Hepatic stellate cell (primary cell): ENCODE measurements around the gene RMND5A.
"Not testable (repeated sequence)": the region's sequence is repeated elsewhere in the genome, so short reads cannot be mapped to it uniquely, and the experiment has no call there.

Experiments
- DNase-seq: peaks from one replicate; pipeline ENCODE4 v3.0.0; 2011; ENCODE audit warnings: low spot score

The RMND5A gene

GRCh38 chr2:86714579-86715173, 5.4 kb upstream of the RMND5A start:
- not testable (repeated sequence) for DNase-seq

DNA sequence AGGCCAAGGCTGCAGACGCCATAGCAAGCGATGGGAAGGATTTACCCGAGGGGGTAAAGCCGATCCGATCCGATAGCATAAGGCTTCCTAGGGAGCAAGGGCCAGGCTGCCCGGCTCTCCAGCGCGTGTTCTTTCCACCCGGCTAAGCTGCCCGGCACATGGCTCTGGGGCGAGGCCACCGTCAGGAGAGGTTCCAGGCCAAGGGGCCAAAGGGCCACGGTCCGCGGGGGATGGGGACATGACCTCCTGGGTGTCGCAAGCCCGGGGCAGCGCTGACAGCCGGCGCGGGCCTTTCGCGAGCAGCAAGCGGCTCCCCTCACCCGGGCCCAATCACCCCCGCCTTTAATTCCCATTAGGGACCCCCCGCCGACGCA, 841 bp upstream of the RMND5A start:
- DNase-seq, result not testable (repeated sequence)

DNA sequence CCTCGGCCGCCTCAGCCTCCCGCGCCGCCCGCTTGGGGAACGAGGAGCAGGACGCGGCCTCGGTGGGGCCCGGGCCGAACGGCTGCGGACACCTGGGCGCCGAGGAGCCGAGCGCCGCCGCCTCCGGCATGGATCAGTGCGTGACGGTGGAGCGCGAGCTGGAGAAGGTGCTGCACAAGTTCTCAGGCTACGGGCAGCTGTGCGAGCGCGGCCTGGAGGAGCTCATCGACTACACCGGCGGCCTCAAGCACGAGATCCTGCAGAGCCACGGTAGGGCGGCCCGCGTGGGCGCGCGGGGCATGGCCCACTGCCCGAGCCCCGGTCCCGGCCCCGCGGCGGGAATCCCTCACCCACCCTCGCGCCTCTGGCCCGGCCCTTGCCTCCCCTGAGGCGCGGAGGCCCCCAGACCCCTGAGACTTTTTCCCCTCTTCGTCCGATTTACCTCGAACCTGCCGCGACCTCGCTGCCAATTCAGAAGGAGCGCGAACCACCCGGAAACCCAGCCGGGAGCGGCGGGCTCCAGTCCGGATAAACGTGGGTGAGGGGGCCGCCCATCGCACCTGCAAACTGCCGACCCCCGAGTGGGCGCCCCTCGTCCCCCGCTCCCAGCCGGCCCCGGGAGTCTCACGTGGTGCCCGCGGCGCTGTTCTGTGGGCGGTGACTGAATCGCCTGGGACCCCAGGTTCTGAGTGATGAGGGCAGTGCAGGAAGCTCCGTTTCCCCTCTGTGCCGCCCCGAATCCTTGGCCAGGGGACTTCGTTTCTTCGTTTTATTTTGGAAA, 639 bp downstream of the RMND5A start:
- DNase-seq, result not testable (repeated sequence)

DNA sequence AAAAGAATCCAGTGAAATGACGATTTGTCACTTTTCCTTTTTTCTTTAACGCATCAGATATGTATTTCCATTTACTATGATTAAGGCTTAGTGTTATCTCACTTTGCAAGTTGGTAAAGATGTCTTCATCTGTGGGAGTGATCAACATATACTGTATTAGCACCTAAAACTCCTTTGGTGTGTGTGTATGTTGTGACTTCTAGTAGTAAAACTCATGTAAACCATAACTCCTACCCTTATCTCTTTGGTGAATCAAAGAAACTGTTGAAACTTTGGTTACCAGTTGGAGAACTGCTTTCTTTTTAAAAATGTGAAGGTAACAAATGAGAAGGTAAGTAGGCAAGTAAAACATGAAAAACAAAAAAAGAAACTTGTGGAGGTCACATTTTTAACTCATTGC, 5.6 kb downstream of the RMND5A start:
- DNase-seq, result not testable (repeated sequence)

DNA sequence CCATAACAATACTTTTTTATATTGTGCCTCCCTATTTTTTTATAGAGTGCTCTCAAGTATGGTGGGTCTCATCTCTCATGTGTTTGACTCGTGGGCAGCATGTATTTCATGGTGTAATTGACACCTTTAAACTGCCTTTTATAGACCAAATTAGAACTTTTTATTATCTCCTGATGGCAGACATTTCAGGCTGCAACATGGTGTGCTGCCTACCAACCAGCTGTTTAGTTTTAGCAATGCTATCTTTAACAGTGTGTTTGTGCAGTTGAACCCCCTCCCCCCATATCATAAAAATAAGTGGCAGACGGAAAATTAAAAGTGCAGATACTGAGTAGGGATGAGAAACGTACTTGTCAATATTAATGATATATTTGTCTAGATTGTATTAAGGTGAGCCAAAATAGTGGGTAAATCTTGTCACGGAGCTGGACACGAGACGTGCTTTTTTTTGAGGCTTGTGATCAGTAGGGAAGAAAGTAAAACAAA, 12.0 kb downstream of the RMND5A start:
- not testable (repeated sequence) for DNase-seq

GRCh38 chr2:86732837-86733236, 12.7 kb downstream of the RMND5A start:
- DNase-seq, result not testable (repeated sequence)

- DNase-seq, result not testable (repeated sequence)
These were observed 13.4 kb downstream of the RMND5A start for GRCh38 chr2:86733528-86733927.

- not testable (repeated sequence) for DNase-seq
These were observed 14.8 kb downstream of the RMND5A start for GRCh38 chr2:86734896-86735295.

DNA sequence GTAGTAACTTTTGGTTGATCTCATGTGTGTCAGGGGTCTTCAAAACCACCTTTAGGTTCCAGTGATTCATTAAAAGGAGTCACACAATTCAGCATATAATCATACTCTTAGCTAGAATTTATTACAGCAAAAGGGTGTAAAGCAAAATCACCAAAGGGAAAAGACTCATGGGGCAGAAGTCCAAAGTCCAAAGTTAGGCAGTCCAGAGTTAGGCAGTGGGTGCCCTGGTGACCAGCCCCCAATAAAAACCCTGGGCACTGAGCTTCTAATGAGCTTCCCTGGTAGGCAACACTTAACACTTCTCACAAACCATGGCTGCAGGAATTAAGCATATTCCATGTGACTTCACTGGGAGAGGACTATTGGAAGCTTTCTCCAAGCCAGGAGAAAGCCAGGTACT, 19.4 kb downstream of the RMND5A start:
- DNase-seq, result not testable (repeated sequence)

DNA sequence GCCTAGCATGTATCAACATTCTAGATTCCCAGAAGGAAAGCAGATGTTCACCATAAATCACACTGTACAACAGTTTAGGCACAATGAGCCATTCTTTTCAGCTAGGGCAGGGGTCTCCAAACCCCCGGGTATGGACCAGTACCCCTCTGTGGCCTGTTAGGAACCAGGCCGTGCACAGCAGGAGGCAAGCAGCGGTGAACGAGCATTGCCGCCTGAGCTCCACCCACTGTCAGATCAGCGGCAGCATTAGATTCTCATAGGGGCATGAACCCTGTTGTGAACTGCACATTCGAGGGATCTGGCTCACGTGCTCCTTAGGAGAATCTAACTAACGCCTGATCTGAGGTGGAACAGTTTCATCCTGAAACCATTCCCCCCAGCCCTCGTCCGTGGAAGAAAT, 19.8 kb downstream of the RMND5A start:
- DNase-seq, result not testable (repeated sequence)

DNA sequence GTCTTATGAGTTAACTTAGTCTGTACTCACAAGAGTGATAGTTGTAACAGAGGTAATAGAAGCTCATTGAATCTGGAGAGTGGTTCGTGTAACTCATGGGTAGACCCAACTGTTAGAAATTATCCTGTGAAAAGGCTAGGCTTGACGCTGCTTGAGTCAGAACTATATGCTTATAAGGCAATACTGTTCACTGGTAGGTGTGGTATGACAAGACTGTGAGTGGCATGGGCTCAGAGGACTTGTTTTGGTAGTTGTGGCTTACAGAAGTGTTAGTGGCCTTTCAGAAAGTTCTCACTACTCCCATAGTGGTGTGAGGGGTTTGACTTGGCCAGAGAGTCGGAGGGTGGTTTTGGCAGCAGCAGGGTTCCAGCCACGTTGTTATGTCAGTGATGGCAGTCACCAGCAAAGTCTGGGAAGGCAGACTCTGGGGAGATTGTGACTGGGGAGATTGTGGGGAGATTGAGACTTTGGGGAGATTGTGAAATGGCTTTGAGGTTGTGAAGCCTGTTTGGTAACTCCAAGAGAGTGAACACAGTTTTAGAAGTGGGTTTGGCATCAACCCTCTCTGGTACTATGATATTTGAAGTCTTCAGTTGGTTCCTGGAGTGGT, 21.9 kb downstream of the RMND5A start:
- not testable (repeated sequence) for DNase-seq

- DNase-seq, result no peak
These were observed 24.1 kb downstream of the RMND5A start for GRCh38 chr2:86744152-86744551.

- no peak for DNase-seq
These were observed 26.8 kb downstream of the RMND5A start for GRCh38 chr2:86746939-86747338.

GRCh38 chr2:86747711-86748639, 27.9 kb downstream of the RMND5A start:
- peak; percentile 24 for DNase-seq

DNA sequence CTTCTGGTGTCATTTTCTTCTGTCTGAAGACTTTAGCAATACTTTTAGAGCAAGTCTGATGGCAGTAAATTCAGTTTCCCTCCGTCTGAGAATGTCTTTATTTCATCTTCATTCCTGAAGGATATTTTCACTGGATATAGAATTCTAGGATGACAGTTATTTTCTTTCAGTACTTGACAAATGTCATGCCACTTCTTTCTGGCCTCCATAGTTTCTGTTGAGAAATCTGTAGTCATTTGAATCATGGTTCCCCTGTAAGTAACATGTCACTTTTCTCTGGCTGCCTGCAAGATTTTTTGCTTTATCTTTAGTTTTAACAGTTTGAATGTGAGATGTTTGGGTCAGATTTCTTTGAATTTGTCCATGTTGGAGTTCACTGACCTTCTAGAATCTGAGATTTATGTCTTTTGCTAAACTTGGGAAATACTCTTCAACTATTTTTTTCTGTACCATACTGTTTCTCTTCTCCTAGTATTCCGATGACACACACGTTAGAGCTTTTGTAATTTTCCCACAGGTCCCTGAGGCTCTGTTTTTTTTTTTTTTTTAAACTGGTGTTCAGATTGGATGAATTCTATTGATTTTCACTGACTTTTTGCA, 30.2 kb downstream of the RMND5A start:
- no peak for DNase-seq

DNA sequence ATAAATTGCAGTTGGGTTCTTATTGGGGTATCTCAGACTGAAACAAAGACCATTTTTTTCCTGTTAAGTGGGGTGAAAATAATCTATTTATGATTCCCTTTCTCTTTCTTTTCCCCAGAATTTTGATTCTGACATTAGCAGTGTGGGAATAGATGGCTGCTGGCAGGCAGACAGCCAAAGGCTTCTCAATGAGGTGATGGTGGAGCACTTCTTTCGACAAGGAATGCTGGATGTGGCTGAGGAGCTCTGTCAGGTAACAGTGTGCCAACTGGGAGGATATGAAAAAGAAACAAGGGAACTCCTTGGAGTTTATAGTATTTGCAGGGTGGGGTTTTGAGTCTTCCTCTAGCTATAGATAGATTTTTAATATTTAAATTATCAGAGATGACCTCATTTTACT, 31.7 kb downstream of the RMND5A start:
- no peak for DNase-seq

GRCh38 chr2:86752934-86753333, 32.8 kb downstream of the RMND5A start:
- no peak for DNase-seq

- DNase-seq, result no peak
These were observed 33.5 kb downstream of the RMND5A start for GRCh38 chr2:86753606-86754005.

DNA sequence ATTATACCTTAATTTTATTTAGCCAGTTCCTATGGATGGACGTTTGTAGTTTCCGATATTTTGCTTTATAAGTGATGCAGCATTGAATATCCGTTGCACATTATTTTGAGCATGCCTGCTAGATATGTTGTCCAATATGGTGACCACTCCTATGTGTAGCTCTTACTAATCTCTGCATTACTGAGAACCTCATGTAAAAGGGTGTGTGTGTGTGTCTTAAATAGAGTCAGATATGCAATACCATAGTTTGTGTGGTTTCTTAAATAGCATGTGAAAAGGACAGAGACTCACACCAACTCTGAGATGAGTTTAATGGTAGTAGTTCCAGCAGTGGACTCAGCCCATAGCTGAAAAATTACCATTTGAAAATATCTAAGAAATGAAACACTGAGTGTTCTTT, 38.3 kb downstream of the RMND5A start:
- no peak for DNase-seq

DNA sequence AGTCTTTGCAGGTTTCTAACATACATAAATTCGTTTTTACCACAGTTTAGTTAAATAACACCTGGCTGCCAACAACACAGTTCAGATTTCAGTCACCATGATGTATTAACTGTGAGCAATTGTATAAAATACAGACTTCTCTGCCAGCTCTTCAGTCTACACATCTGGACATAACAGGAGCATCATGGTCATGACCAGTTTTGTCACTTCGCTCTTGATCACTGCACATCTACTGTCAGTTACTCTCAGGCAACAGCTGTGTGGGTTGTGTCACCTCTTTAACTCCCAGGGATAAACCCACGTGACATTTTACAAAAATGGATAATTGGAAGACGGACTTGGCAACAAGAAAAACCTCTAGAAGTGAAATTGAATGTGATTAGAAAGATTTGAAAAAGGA, 40.3 kb downstream of the RMND5A start:
- no peak for DNase-seq

- peak; percentile 44 for DNase-seq
These were observed 44.7 kb downstream of the RMND5A start for GRCh38 chr2:86764661-86765309.
